Tibial nerve (tissue), 4 donors: ENCODE results near the gene NFATC2. TPM values are rescaled to one million over a fixed set of nuclear protein-coding genes. Genes with fewer than 3 reads are reported as not detected.

Source experiments
- DNase-seq, 2 donors: peaks; one replicate each; pipeline ENCODE4 v3.0.0-alpha.2; 2019; ENCODE audit warnings: low spot score in 2 of 2
- H3K27ac ChIP-seq, 4 donors: fragments of 200-600 bp; sonication (generic) in 3 of 4; one replicate each; pipeline ENCODE4 v1.5.1; 2017 to 2019; ENCODE audit warnings: mild to moderate bottlenecking in 1 of 4
- H3K27me3 ChIP-seq, 2 donors: fragments of 200-600 bp; sonication (generic) in 1 of 2; one replicate each; pipeline versions ENCODE4 v1.5.1 to v1.6.0; 2017 to 2019
- H3K36me3 ChIP-seq, 3 donors: fragments of 200-600 bp; sonication (generic); one replicate each; pipeline ENCODE4 v1.5.1; 2018 to 2019
- H3K4me1 ChIP-seq, 4 donors: fragments of 200-600 bp; sonication (generic) in 3 of 4; one replicate each; pipeline ENCODE4 v1.5.1; 2017 to 2019
- H3K4me3 ChIP-seq, 4 donors: fragments of 200-600 bp; sonication (generic) in 3 of 4; one replicate each; pipeline ENCODE4 v1.5.1; 2017 to 2019; ENCODE audit warnings: mild to moderate bottlenecking in 1 of 4, moderate library complexity in 1 of 4
- H3K9me3 ChIP-seq, 4 donors: fragments of 200-600 bp; sonication (generic) in 3 of 4; one replicate each; pipeline ENCODE4 v1.5.1; 2017 to 2019
- EP300 ChIP-seq, 2 donors: sonication (generic); formaldehyde crosslinking; IDR thresholded peaks; one replicate each; pipeline ENCODE4 v1.6.1; 2017; ENCODE audit warnings: antibody characterized with exemption in 2 of 2, mild to moderate bottlenecking in 1 of 2
- POLR2A ChIP-seq, 2 donors: fragments of 450-650 bp; IDR thresholded peaks; one replicate each; pipeline ENCODE4 v1.6.1; 2017; ENCODE audit warnings: antibody characterized with exemption in 2 of 2, mild to moderate bottlenecking in 2 of 2, moderate library complexity in 2 of 2
- WGBS, 2 donors: methylation state at CpG; one replicate each; pipeline ENCODE4 v1.1.5; 2018; 5-methylcytosine and 5-hydroxymethylcytosine counted together
- total RNA-seq, 4 donors: library from RNA; depleted of rRNA; stranded (reverse); fragments of >200 nt; gene quantifications; one replicate each; pipeline ENCODE4 v1.1.0, GENCODE V29; 2016
- TF ChIP-seq, protein P1 (sequence below), 5 experiments: fragments of 200-600 bp in 3 of 5; fragments of 450-650 bp in 2 of 5; sonication (generic) in 3 of 5; IDR thresholded peaks; one replicate each; pipeline ENCODE4 v1.5.1; 2016 to 2019; ENCODE audit warnings: antibody characterized with exemption in 5 of 5, mild to moderate bottlenecking in 3 of 5, moderate library complexity in 2 of 5

The NFATC2 gene
- total RNA-seq, 4 donors from 2014 or later, result 6.0 to 11.5 (median 7.7) TPM

DNA sequence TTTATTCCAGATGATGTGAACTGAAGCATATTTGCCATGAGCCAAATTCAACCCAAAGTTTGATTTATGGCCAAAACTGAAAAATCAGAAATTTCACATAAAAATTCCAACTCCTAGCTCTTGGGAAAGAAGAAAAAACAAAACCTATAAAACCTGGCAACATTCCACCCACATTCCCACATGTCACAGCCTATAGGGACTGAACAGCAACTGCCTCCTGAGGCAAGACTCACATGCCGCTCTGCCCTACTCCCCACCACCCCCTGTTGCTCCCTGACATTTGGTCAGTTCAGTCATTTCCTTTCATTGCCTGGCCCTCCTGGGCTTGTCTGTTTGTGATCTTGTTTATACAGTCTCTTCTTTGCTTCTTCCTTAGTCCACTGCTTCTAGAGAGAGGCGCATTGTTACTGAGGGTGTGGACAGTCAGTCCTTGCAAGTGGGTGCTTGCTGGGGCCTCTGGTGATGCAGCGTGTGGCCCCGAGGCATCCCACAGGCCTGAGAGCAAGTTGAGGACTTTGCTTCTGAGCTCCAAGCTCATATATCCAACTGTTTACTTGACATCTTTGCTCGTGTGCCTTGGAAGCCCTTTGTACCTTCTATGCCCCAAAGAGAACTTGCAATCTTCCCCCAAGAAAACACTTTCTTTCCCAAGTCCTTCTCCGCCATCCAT, 31.4 kb downstream of the NFATC2 start:
- 86 to 88% methylated on average over 6 of the region's 6 CpGs for WGBS, 2 donors
- H3K4me3 ChIP-seq, result no peak overlapping the region

DNA sequence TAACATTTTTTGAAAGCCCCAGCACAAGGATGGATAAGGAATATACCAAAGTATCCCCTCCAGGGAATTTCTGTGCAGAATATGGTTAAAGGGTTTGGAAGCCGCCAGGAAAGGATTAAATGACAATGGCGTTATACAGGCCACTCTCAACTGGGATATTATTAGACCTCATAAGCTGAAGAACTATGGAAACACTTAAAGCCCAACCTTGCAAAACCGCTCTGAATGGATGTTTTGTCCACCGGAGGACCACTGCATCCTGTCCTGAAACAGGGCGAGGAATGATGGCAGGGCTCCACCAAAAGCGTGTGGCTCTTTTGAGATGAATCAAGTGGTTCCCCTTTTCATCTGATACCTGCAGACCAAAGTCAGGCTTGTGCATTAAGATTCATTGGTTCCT, 32.4 kb downstream of the NFATC2 start:
- no peak overlapping the region for H3K27ac ChIP-seq
- peaks cover 0 to 31% (median 0%) of the 10 kb centered on the region in 4 donors for H3K4me1 ChIP-seq
- TF ChIP-seq, protein P1, sequence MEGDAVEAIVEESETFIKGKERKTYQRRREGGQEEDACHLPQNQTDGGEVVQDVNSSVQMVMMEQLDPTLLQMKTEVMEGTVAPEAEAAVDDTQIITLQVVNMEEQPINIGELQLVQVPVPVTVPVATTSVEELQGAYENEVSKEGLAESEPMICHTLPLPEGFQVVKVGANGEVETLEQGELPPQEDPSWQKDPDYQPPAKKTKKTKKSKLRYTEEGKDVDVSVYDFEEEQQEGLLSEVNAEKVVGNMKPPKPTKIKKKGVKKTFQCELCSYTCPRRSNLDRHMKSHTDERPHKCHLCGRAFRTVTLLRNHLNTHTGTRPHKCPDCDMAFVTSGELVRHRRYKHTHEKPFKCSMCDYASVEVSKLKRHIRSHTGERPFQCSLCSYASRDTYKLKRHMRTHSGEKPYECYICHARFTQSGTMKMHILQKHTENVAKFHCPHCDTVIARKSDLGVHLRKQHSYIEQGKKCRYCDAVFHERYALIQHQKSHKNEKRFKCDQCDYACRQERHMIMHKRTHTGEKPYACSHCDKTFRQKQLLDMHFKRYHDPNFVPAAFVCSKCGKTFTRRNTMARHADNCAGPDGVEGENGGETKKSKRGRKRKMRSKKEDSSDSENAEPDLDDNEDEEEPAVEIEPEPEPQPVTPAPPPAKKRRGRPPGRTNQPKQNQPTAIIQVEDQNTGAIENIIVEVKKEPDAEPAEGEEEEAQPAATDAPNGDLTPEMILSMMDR (IDR thresholded peaks at IDR 0.05), result no peak
- TF ChIP-seq POLR2A (IDR thresholded peaks at IDR 0.05) (no peak), EP300 (IDR thresholded peaks at IDR 0.05) (no peak)
- no peak overlapping the region for H3K4me3 ChIP-seq
- peaks cover 0 to 28% (median 0%) of the 10 kb centered on the region in 3 donors for H3K36me3 ChIP-seq
- H3K27me3 ChIP-seq, result no peaks in the 10 kb centered on the region
- 75 to 82% methylated on average over 6 of the region's 6 CpGs for WGBS, 2 donors
- DNase-seq, result no peak
- no peaks in the 10 kb centered on the region for H3K9me3 ChIP-seq

More for the DNA sequence above, 31.4 kb downstream of the NFATC2 start:
- TF ChIP-seq EP300 (IDR thresholded peaks at IDR 0.05) (no peak), POLR2A (IDR thresholded peaks at IDR 0.05) (no peak)
- TF ChIP-seq, protein P1 (IDR thresholded peaks at IDR 0.05), result no peak
- no peaks in the 10 kb centered on the region for H3K9me3 ChIP-seq
- no peak overlapping the region for H3K27ac ChIP-seq
- H3K4me1 ChIP-seq, result peaks cover 0 to 24% (median 0%) of the 10 kb centered on the region in 4 donors
- H3K36me3 ChIP-seq, result peaks cover 0 to 32% (median 0%) of the 10 kb centered on the region in 3 donors
- DNase-seq, result no peak
- H3K27me3 ChIP-seq, result no peaks in the 10 kb centered on the region

DNA sequence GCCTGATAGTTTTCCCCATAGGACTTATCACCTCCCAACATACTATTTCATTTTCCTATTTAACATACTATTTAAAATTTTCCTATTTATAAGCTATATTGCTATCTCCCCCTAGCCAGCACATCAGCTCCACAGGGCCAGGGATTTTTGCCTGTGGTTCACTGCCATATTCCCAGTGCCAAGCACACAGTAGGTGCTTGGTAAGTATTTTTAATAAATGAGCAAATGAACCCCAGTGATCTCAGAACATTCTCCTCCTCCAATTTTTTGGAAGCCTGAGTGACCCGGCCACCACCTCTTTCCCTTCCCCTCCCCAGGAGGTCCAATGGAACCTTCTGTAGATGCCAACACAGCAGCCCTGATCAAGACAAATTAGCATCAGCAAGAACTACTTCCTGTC, 33.3 kb downstream of the NFATC2 start:
- TF ChIP-seq EP300 (IDR thresholded peaks at IDR 0.05), result no peak
- TF ChIP-seq POLR2A (IDR thresholded peaks at IDR 0.05), result no peak
- TF ChIP-seq, protein P1 (IDR thresholded peaks at IDR 0.05), result no peak
- Histone ChIP-seq H3K27me3 (no peaks in the 10 kb centered on the region), H3K36me3 (peaks cover 0 to 18% (median 0%) of the 10 kb centered on the region in 3 donors), H3K9me3 (no peaks in the 10 kb centered on the region), H3K4me1 (peaks cover 0 to 31% (median 0%) of the 10 kb centered on the region in 4 donors), H3K4me3 (no peak overlapping the region), H3K27ac (no peak overlapping the region)
- DNase-seq, result no peak
- WGBS, 2 donors, result 100% methylated on average over 1 of the region's 1 CpG

DNA sequence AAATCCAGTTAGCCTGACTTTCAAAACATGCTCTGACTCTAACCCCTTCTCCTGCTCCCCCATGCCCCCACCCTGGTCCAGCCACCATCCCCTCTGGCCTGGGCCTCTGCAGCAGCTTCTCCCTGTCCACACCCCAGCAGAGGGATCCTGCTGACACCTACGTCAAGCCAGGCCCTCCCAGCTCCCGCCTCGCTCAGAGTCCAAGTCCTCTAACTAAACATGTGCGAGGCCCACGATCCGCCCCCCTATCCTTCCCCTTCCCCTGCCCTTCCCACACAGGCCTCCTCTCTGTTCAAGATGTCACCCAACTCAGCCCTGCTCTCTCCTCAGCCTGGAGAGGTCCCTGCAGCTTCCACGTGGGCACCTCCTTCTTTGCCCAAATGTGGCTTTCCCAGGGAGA, 33.7 kb downstream of the NFATC2 start:
- Histone ChIP-seq H3K36me3 (peaks cover 0 to 14% (median 0%) of the 10 kb centered on the region in 3 donors), H3K27me3 (no peaks in the 10 kb centered on the region), H3K9me3 (no peaks in the 10 kb centered on the region), H3K4me1 (peaks cover 0 to 31% (median 0%) of the 10 kb centered on the region in 4 donors), H3K4me3 (no peak overlapping the region), H3K27ac (no peak overlapping the region)
- DNase-seq, result no peak
- TF ChIP-seq, protein P1 (IDR thresholded peaks at IDR 0.05), result no peak
- no peak for TF ChIP-seq POLR2A (IDR thresholded peaks at IDR 0.05)
- no peak for TF ChIP-seq EP300 (IDR thresholded peaks at IDR 0.05)
- 87 to 90% methylated on average over 7 of the region's 7 CpGs for WGBS, 2 donors

DNA sequence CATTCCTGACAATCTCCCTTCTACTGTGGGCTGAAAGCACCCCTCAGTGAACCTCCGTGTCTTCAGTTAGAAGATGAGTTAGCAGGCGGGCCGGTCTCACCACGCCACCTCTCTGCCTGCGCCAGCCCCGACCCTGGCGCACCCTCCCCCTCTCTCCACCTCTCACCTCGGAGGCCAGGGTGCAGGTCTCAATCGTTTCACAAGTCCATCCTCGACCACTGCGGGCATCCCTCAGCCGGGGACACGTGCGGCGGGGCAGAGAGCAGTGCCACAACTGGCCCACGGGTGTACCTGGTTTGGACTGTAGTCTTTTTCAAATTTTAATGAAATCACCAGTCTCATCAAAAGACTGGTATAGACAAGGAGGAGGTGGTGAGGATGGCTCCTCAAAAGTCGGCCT, 34.4 kb downstream of the NFATC2 start:
- TF ChIP-seq POLR2A (IDR thresholded peaks at IDR 0.05) (no peak), EP300 (IDR thresholded peaks at IDR 0.05) (no peak)
- TF ChIP-seq, protein P1 (IDR thresholded peaks at IDR 0.05), result no peak
- no peak overlapping the region for H3K4me3 ChIP-seq
- WGBS, 2 donors, result 93 to 94% methylated on average over 17 of the region's 17 CpGs
- peaks cover 0 to 7% (median 0%) of the 10 kb centered on the region in 3 donors for H3K36me3 ChIP-seq
- H3K27ac ChIP-seq, result no peak overlapping the region
- DNase-seq, result no peak
- H3K27me3 ChIP-seq, result no peaks in the 10 kb centered on the region
- H3K9me3 ChIP-seq, result no peaks in the 10 kb centered on the region
- peaks cover 0 to 31% (median 0%) of the 10 kb centered on the region in 4 donors for H3K4me1 ChIP-seq
